Bronchus fibroblast of lung (primary cell): Measurements from ENCODE around the gene ADA. TPM values are rescaled to one million over a fixed set of nuclear protein-coding genes. Genes with fewer than 3 reads are reported as not detected.

ENCODE experiments used
- total RNA-seq: library from RNA; depleted of rRNA; stranded (reverse); fragments of >200 nt; gene quantifications from 2 replicates; pipeline ENCODE4 v1.2.3, GENCODE V29; 2015

Gene ADA
- 8.9 and 9.1 TPM in 2 replicates for total RNA-seq

DNA sequence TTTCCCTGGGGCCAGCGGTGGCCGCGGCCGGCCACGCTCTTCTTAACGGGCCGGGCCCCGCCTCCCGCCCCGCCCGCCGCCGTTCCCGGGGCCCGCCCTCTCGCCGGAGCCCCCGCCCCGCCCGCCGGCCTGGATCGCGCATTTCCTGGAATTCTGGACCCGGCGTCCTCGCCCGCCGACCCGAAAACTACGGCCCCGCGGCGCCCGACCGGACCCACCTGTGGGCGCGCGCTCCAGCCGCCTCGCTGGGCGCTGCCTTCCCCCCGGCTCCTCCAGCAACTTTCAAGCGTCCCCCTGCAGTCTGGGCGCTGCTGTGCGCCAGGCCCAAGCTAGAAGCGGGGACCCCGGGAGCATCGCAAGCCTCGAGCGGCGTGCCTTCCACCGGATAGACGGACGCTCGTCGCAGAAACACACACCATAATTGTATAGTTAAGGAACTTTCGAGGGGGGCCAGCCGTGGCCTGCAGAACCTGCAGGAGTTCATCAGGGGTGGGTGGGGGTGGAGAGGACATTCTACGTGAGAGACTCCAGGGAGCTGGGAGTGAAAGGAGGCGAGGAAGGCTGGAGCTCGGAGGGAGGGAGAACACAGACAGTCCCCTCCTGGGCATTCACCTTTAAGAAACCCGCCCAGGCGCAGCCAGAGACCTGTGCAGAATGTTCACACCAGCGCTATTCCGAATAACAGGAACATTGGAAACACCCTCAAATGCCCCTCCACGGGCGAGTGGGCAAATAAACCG, at the start of gene ADA:
TSS of gene ADA (minus strand) at position 16 of the 740 bp plus-strand sequence. CDS start 92 bp downstream, outside the sequence.

DNA sequence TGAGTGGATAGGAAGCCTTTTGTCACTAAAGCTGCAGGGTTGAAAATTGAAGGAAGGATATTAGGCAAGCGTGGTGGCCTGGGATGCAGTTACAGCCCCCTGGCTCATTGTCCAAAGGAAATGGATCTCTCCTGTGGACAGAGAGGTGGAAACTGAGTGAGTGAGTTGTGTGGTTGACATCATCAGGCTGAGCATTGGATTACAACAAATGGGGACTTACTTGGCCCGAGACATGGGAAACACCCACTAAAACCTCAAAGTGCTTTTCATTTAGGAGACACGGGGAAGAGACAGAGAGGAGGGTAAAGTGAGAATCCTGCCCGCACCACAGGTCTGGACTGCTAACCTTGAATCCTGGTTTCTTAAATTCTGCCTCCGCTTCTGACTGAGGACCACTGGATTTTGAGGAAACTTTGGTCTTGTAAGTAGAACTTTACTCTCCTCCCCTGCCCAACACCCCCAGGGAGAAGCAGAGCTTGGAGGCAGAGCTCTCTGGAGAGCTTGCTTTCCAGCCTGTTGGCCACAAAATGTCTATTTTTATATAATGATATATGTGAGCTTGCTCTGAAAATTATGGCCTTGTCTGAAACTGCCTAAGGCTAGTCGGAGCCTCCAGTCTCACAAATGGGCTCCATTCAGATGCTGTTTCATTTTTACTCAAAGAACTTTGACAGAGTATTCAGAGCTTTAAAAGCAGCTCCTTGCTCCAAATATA, 69.0 kb downstream of the ADA start, which contains the start of gene PKIG:
TSS of gene PKIG (plus strand) at position 269 of the 715 bp plus-strand sequence. CDS start 31,978 bp downstream, outside the sequence.

Other genes starting within 250 kb of the ADA start
- 15.5 and 18.5 TPM in 2 replicates for gene TTPAL, start 175.8 kb downstream of the ADA start, total RNA-seq
- 77.3 and 87.3 TPM in 2 replicates for gene SERINC3, start 129.6 kb downstream of the ADA start, total RNA-seq
- 70.6 and 81.5 TPM in 2 replicates for gene PKIG, start 69.1 kb downstream of the ADA start, total RNA-seq
- gene CCN5, start 63.7 kb upstream of the ADA start, total RNA-seq = 1.6 and 3.4 TPM in 2 replicates
- not detected in 2 replicates for gene KCNK15, start 94.2 kb upstream of the ADA start, total RNA-seq
- gene RIMS4, start 158.8 kb upstream of the ADA start, total RNA-seq = not detected in 2 replicates
- gene YWHAB, start 234.0 kb upstream of the ADA start, total RNA-seq = 91.9 and 99.2 TPM in 2 replicates